ENCODE data around the gene CLPTM1. TPM values are rescaled to one million over a fixed set of nuclear protein-coding genes. Genes with fewer than 3 reads are reported as not detected.
"Not testable (repeated sequence)": the region's sequence is repeated elsewhere in the genome, so short reads cannot be mapped to it uniquely, and the experiment has no call there.

Gene CLPTM1
- total and polyA plus RNA-seq, 10 donors: 44.9 to 97.6 (median 78.7) TPM

DNA sequence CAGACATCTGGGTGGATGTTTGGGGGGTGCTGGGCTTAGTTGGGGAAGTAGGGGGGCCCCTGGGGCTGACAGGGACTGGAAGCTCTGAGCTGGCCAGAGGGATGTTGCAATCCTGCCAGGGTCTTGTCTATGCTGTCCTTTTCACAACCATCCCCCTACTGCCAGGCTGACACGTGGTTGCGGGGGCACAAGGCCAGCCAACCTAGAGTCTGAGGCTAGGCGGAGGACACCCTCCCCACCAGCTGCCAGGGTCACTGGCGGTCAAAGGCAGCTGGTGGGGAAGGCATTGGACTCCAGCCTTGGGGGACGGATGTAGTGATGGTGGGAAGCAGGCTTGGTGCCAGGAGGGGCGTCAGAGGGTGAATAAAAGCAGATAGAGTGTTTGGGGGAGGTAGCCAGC is 42.3 kb upstream of the CLPTM1 start:
- peak; percentile 89 for DNase-seq
- TF ChIP-seq POLR2AphosphoS5 (IDR thresholded peaks at IDR 0.05) (peak; percentile 66 to 72 (median 67)), POLR2A (IDR thresholded peaks at IDR 0.05) (no peak)
- TF ChIP-seq, protein P1, sequence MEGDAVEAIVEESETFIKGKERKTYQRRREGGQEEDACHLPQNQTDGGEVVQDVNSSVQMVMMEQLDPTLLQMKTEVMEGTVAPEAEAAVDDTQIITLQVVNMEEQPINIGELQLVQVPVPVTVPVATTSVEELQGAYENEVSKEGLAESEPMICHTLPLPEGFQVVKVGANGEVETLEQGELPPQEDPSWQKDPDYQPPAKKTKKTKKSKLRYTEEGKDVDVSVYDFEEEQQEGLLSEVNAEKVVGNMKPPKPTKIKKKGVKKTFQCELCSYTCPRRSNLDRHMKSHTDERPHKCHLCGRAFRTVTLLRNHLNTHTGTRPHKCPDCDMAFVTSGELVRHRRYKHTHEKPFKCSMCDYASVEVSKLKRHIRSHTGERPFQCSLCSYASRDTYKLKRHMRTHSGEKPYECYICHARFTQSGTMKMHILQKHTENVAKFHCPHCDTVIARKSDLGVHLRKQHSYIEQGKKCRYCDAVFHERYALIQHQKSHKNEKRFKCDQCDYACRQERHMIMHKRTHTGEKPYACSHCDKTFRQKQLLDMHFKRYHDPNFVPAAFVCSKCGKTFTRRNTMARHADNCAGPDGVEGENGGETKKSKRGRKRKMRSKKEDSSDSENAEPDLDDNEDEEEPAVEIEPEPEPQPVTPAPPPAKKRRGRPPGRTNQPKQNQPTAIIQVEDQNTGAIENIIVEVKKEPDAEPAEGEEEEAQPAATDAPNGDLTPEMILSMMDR (IDR thresholded peaks at IDR 0.05 in 8 of 11, conservative IDR thresholded peaks at IDR 0.05 in 3 of 11): no peak
- Histone ChIP-seq H3K27ac (peak overlapping the region in 5 of 8 donors; percentile 23 to 82 (median 81)), H3K4me1 (peaks cover 3 to 58% (median 21%) of the 10 kb centered on the region in 6 donors), H3K9me3 (no peaks in the 10 kb centered on the region), H3K36me3 (peaks cover 0 to 8% (median 0%) of the 10 kb centered on the region in 6 donors), H3K27me3 (replicated peaks in 1 of 7) (peaks cover 0 to 32% (median 0%) of the 10 kb centered on the region in 7 donors), H3K4me3 (peak overlapping the region in 1 of 8 donors; percentile 17)
- WGBS, 5 donors: 22 to 57% (median 30%) methylated on average over 4 to 6 of the region's 6 CpGs
- intact Hi-C loops (cut with DNase I; ENCODE audit: low total_unique reads): no loop called here

DNA sequence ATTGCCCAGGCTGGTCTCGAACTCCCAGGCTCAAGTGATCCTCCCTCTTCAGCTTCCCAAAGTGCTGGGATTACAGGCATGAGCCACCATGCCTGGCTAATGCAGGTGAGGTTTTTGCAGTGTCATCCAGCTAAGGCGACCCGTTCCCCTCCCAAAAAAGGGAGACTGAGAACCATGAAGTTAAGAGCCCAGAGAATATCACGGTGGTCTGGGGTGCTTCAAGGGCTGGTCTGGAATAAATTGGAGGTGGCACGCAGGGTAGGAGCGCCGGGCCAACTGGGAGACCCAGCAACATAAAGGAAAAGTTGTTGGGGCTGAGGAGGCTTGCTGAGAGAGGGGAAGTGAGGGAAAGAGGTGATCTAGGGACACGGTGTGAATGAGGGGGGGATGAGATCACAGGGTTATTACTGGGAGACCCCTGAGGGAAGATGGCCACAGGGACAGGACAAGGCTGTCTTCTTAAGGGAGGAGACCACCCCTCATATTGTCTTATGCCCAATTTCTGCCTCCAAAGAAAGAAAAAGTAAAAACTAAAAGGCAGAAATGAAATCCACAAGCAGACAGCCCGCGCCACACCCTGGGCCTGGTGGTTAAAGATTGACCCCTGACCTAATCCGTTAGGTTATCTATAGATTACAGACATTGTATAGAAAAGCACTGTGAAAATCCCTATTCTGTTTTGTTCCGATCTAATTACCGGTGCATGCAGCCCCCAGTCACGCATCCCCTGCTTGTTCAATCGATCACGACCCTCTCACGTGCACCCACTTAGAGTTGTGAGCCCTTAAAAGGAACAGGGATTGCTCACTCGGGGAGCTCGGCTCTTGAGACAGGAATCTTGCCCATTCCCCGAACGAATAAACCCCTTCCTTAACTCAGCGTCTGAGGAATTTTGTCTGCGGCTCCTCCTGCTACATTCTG is 41.4 kb upstream of the CLPTM1 start:
- Histone ChIP-seq H3K27me3 (replicated peaks in 1 of 7) (peaks cover 0 to 32% (median 0%) of the 10 kb centered on the region in 7 donors), H3K27ac (peak overlapping the region in 7 of 8 donors; percentile 67 to 82 (median 78)), H3K4me3 (peak overlapping the region in 3 of 8 donors; percentile 54 to 64 (median 54)), H3K4me1 (peaks cover 3 to 58% (median 21%) of the 10 kb centered on the region in 6 donors)
- intact Hi-C loops (cut with DNase I; ENCODE audit: low total_unique reads); DNase-seq; H3K36me3 ChIP-seq; H3K9me3 ChIP-seq: not testable (repeated sequence)
- WGBS, 5 donors: 53 to 55% (median 53%) methylated on average over 22 to 23 of the region's 23 CpGs

DNA sequence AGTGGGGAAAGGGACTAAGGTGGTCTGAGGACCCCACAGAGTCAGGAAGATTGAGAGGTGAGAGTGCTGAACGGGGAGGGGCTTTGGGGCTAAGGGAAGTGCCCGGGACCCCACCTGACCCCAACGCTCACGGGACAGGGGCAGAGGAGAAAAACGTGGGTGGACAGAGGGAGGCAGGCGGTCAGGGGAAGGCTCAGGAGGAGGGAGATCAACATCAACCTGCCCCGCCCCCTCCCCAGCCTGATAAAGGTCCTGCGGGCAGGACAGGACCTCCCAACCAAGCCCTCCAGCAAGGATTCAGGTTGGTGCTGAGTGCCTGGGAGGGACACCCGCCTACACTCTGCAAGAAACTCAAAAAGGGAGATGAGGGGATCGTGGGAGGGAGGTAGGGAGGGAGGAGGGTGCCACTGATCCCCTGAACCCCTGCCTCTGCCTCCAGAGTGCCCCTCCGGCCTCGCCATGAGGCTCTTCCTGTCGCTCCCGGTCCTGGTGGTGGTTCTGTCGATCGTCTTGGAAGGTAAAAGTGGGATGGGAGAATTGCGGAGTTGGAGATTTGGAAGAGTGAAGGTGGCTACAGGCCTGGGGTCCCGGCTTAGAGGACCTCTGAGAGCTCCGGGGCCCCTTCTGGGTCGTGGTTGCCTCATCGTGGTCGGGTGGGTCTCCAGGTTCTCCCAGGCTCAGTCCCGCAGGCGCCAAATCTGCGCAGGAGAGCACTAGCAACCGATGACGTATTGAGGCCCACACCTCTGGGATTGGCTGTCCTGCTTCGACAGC is 40.6 kb upstream of the CLPTM1 start, which contains the start of gene APOC1:
APOC1 (plus strand) TSS at position 176 of the 774 bp plus-strand sequence; CDS start at position 460, 284 bp downstream.
- Histone ChIP-seq H3K27ac (peak within 1 kb of the TSS; percentile 40 to 82 (median 78)), H3K4me1 (peaks cover 3 to 58% (median 21%) of the 10 kb centered on the region in 6 donors), H3K27me3 (replicated peaks in 1 of 7) (peaks cover 0 to 32% (median 0%) of the 10 kb centered on the region in 7 donors), H3K4me3 (peak within 1 kb of the TSS; percentile 27 to 64 (median 53))
- WGBS, 5 donors: 5 to 7% (median 6%) methylated on average over 23 to 28 of the region's 28 CpGs
- DNase-seq: peak; percentile 91
- intact Hi-C loops (cut with DNase I; ENCODE audit: low total_unique reads); H3K9me3 ChIP-seq; H3K36me3 ChIP-seq: not testable (repeated sequence)
- TF ChIP-seq POLR2AphosphoS5 (IDR thresholded peaks at IDR 0.05): peak in 1 of 3 donors; percentile 58

DNA sequence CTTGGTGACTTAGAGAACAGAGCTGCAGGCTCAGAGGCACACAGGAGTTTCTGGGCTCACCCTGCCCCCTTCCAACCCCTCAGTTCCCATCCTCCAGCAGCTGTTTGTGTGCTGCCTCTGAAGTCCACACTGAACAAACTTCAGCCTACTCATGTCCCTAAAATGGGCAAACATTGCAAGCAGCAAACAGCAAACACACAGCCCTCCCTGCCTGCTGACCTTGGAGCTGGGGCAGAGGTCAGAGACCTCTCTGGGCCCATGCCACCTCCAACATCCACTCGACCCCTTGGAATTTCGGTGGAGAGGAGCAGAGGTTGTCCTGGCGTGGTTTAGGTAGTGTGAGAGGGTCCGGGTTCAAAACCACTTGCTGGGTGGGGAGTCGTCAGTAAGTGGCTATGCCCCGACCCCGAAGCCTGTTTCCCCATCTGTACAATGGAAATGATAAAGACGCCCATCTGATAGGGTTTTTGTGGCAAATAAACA is 30.9 kb upstream of the CLPTM1 start:
- DNase-seq: no peak
- H3K27ac ChIP-seq: peak overlapping the region in 6 of 8 donors; percentile 12 to 71 (median 42)
- WGBS, 5 donors: 72 to 75% (median 74%) methylated on average over 8 of the region's 8 CpGs

More for the DNA sequence above, 30.9 kb upstream of the CLPTM1 start:
- no peak for TF ChIP-seq POLR2AphosphoS5 (IDR thresholded peaks at IDR 0.05)
- no peak for TF ChIP-seq POLR2A (IDR thresholded peaks at IDR 0.05)
- TF ChIP-seq, protein P1 (IDR thresholded peaks at IDR 0.05 in 8 of 11, conservative IDR thresholded peaks at IDR 0.05 in 3 of 11): no peak
- H3K4me1 ChIP-seq: peaks cover 9 to 43% (median 38%) of the 10 kb centered on the region in 6 donors
- intact Hi-C loops (cut with DNase I; ENCODE audit: low total_unique reads): no loop called here
- no peaks in the 10 kb centered on the region for H3K9me3 ChIP-seq
- no peaks in the 10 kb centered on the region for H3K36me3 ChIP-seq
- no peak overlapping the region for H3K4me3 ChIP-seq
- H3K27me3 ChIP-seq (replicated peaks in 1 of 7): peaks cover 0 to 13% (median 0%) of the 10 kb centered on the region in 7 donors

All from spleen (tissue), 11 donors.